Epithelial cell of prostate (primary cell): ENCODE measurements around the gene SEMA5A.

ENCODE experiments used
- DNase-seq: peaks from one replicate; pipeline ENCODE4 v3.0.0-alpha.2; 2011; ENCODE audit warnings: low read depth, low spot score
- H3K27ac ChIP-seq: fragments of 450-650 bp; 2 replicates; pipeline ENCODE4 v1.5.1; 2017; ENCODE audit warnings: mild to moderate bottlenecking

SEMA5A gene

GRCh38 chr5:9302218-9302617 lies 243.7 kb downstream of the SEMA5A start:
- no peak overlapping the region for H3K27ac ChIP-seq
- DNase-seq, result no peak

- no peak overlapping the region for H3K27ac ChIP-seq
- DNase-seq, result no peak
These were observed 244.7 kb downstream of the SEMA5A start for GRCh38 chr5:9301200-9301599.

DNA sequence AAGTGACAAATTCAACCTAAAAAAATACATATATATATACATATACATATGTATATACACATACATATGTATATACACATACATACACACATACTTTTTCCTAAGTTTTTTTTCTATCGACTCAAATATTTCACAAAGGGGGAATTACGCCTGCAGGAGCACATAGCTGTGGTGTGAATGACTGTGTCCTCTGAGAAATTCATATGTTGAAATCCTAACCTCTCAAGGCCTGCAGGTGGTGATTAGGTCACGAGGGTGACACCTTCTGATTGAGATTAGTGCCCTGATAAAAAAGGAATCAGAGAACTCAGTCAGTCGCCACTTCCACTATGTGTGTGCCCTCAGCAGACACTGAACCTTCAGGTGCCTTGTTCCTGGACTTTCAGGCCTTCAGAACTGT lies 248.7 kb downstream of the SEMA5A start:
- no peak overlapping the region for H3K27ac ChIP-seq
- DNase-seq, result no peak

GRCh38 chr5:9295466-9295801 lies 250.4 kb downstream of the SEMA5A start:
- H3K27ac ChIP-seq, result no peak overlapping the region
- DNase-seq, result no peak

DNA sequence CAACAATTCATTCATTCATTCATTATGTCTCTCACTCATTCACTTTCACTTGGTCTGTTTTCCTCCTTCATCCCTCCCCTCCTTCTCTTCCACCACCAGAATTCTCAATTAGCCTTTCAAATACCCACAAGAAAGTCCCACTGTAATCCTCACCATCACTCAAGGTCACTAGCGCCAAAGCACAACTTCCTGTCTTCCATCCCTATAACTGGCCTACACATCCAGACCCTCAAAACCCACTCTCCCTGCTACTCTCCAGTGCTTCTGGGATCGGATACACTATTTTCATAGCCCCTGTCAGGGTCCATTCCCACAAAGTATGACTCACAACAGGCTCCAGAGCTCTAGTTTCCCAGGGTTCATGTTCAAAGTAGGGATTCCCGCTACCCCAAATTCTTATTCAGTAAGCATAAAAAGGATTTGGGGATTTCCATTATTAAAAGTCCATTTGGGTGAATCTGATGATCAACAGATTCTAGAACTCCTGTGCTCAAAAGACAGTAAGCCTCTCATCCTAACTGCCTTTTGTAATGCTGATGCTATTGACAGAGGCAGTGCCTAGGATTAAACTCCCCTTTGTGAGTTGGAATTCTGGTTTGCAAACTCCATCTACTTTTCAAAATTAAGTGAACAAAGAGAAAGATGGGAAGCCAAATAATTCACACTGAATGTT lies 250.9 kb downstream of the SEMA5A start:
- no peak overlapping the region for H3K27ac ChIP-seq
- no peak for DNase-seq

DNA sequence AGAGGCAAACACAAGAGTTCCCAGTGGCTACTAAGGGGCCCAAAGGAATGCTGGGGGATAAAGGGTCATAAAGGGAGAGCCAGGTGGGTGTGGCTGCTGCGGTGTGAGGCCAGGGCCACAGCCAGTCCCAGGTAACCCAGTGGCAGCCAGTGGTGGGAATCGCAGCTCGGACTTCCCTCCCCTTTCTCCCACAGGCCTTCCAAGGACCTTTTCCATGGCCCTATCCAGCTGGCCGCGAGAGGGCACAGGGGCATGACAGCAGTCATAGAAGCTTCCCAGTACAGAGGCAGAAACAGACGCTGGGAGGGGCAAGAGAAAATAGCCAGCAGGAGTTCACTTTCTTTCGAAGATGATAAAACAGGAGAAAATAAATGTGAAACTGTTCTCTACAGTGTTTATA lies 257.6 kb downstream of the SEMA5A start:
- no peak for DNase-seq
- H3K27ac ChIP-seq, result no peak overlapping the region

DNA sequence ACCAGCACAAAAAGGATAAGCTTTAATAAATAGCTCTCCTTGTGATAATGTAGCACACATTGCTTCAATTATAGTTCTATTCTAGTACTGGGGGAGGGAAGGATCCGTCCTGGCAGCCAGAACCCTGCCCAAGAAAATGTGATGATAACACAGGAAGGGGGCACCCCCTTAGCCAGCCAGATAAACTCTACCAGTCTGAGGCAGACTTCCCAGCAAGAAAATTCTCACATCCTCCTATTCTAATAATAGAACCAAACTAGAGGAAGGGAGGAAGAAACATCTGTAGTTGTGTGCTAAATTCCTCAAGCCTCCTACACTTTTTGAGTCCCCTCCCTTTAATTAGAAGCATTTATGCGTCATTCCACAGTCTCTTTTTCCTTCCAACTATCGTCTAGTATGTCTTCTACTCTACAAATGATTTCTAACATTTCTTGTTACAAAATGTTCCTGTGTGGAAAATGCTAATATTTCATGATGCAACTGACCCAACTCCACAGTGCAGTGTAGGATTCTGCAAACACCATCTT lies 261.0 kb downstream of the SEMA5A start:
- H3K27ac ChIP-seq, result no peak overlapping the region

DNA sequence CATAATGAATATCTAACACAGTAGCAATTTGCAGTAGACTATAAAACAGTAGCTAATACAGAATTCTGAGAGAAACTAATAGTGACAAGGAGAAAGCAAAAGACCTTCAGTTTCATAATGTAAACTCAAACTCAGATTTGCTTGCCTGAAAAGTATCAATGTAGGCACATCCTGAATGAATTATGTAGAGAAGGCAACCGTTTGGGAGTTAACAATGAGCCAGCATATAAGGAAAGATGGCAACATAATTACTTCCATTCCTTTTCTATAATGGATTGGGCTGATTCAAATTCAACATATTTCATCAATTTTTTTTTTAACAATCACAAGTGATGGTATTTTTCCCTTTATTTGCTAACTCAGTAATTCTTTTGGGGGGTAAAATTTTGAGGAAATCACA lies 261.6 kb downstream of the SEMA5A start:
- no peak overlapping the region for H3K27ac ChIP-seq
- DNase-seq, result no peak

More for the DNA sequence above, 261.0 kb downstream of the SEMA5A start:
- no peak for DNase-seq

- no peak for DNase-seq
- H3K27ac ChIP-seq, result no peak overlapping the region
These were observed 262.4 kb downstream of the SEMA5A start for GRCh38 chr5:9283473-9283872.

- H3K27ac ChIP-seq, result no peak overlapping the region
- DNase-seq, result peak; percentile 24
These were observed 262.9 kb downstream of the SEMA5A start for GRCh38 chr5:9283021-9283420.

- no peak overlapping the region for H3K27ac ChIP-seq
- DNase-seq, result no peak
These were observed 263.7 kb downstream of the SEMA5A start for GRCh38 chr5:9282211-9282610.

DNA sequence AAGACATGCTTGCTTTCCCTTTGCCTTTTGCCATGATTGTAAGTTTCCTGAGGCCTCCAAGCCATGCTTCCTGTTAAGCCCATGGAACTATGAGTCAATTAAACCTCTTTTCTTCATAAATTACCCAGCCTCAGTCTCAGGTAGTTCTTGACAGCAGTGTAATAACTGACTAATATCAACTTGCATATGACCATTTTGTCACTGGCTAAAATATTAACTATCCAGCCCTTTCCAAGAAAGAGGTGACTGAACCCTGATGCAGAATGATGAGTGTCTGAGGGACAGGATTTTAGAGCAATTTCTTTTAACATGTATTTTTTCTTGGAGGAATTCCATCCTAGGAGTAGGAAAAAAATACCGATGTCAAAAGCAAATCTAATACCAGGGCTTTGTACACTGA lies 266.1 kb downstream of the SEMA5A start:
- H3K27ac ChIP-seq, result no peak overlapping the region
- DNase-seq, result no peak

- no peak for DNase-seq
- no peak overlapping the region for H3K27ac ChIP-seq
These were observed 266.8 kb downstream of the SEMA5A start for GRCh38 chr5:9278921-9279603.

GRCh38 chr5:9269014-9269413 lies 276.9 kb downstream of the SEMA5A start:
- no peak for DNase-seq
- H3K27ac ChIP-seq, result no peak overlapping the region

- H3K27ac ChIP-seq, result no peak overlapping the region
These were observed 277.6 kb downstream of the SEMA5A start for GRCh38 chr5:9268226-9268625.

GRCh38 chr5:9265441-9266287 lies 280.2 kb downstream of the SEMA5A start:
- H3K27ac ChIP-seq, result peak overlapping the region; percentile 56
- peak; percentile 45 for DNase-seq

More at GRCh38 chr5:9268226-9268625, 277.6 kb downstream of the SEMA5A start:
- DNase-seq, result no peak

GRCh38 chr5:9264301-9264700 lies 281.6 kb downstream of the SEMA5A start:
- DNase-seq, result no peak
- no peak overlapping the region for H3K27ac ChIP-seq

DNA sequence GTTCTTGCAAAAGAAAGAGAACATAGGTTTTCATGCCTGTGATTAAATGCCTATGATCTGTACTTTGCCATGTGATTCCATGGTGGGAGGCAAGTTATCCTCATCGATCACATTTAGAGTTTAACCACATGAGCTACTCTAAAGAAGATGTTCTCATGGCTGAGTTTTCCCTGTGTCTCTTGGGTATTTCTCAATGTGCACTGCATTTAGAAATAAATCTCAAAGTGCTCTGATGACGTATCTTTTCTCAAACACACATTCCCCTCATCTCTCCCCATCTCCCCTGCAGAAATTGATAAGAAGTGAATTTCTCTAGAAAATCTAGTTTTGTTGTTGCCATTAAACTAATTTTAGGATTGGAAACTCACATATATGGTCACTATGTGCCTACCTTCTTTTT lies 282.2 kb downstream of the SEMA5A start:
- no peak for DNase-seq
- no peak overlapping the region for H3K27ac ChIP-seq

DNA sequence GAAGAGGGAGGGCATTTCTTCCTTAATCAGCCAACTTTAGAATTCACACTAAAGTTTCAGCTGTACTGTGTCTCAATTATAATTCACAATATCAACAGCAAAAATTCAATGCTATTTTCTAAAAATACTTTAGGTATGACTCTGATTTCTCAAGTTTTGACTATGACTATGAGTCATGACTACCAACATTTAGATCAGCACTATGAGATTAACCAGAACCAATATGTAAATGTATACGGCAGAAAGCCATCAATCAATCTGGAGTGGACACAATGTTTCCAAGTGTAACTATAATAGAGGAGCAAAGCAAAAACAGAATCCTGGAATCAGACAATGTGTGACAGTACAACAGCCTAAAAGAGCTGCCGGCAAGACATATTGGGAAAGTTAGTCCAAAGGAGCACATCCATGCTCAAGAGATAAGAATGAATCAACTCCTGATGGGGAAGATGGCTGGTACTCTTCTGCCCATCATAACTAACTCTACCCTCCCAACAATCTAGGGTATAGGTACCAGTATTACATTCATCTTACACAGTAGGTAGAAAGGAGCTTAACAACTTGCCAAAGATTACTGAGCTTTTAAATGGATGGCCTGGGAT lies 294.4 kb downstream of the SEMA5A start:
- no peak for DNase-seq
- H3K27ac ChIP-seq, result no peak overlapping the region

DNA sequence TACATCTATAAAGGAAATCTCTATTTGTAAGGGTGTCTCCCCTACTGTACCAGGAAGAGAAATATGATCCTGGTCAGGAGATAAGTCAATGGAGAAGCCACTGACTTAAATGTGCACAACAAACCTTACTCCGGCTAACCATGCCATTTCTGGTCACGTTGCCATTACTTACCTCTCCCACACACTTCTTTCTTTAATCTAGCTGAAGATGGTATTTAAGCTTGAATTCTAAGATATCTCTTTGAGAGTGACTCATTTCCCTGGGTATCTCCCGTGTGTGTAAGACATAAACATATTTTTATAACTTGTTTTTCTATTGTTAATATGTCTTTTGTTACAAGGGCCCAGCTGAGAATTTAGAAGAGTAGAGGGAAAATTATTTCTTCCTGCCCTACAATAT lies 296.6 kb downstream of the SEMA5A start:
- DNase-seq, result no peak

DNA sequence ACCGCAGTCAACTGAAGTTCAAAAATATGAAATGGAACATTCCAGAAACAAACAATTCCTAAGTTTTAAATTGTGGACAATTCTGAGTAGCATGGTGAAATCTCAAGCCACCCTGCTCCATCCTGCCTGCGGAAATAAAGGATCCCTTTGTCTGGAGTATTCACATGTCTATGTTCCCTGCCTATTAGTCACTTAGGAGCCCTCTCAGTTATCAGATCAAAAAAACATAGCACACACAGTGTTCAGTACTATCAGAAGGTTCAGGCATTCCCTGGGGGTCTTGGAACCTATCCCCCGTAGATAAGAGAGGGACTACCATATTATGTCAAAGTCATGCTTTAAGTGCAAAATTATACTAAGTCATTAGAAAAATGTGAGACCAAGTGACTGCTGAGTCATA lies 300.8 kb downstream of the SEMA5A start:
- DNase-seq, result no peak
- H3K27ac ChIP-seq, result no peak overlapping the region

More for the DNA sequence above, 296.6 kb downstream of the SEMA5A start:
- H3K27ac ChIP-seq, result no peak overlapping the region
